GM12872 (cell line): ENCODE data around the gene TNFAIP2.

Source experiments
- TF ChIP-seq, protein P1 (sequence below): IDR thresholded peaks from 3 replicates; pipeline ENCODE4 v1.5.1; 2011; ENCODE audit warnings: low read depth, mild to moderate bottlenecking, low read length, moderate library complexity; ENCODE audit not compliant: insufficient read depth

Gene TNFAIP2

DNA sequence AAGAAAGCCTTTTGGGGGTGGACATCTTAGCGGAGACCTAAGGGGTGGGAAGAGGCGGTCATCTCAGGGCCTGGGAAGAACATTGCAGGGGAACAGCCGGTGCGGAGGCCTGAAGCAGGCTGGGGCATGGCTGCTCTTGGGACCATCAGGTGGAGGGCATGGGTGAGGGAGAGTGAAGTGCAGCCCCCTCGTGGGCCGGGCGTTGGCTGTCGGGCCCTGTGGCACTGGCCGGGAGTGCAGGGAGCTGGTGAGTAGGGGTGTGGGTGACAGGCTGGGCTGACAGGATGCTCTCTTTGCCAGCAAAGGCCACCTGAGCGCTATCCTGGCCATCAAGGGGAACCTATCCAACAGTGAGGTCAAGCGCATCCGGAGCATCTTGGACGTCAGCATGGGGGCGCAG, 11.7 kb downstream of the TNFAIP2 start:
- TF ChIP-seq, protein P1, sequence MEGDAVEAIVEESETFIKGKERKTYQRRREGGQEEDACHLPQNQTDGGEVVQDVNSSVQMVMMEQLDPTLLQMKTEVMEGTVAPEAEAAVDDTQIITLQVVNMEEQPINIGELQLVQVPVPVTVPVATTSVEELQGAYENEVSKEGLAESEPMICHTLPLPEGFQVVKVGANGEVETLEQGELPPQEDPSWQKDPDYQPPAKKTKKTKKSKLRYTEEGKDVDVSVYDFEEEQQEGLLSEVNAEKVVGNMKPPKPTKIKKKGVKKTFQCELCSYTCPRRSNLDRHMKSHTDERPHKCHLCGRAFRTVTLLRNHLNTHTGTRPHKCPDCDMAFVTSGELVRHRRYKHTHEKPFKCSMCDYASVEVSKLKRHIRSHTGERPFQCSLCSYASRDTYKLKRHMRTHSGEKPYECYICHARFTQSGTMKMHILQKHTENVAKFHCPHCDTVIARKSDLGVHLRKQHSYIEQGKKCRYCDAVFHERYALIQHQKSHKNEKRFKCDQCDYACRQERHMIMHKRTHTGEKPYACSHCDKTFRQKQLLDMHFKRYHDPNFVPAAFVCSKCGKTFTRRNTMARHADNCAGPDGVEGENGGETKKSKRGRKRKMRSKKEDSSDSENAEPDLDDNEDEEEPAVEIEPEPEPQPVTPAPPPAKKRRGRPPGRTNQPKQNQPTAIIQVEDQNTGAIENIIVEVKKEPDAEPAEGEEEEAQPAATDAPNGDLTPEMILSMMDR = no peak

DNA sequence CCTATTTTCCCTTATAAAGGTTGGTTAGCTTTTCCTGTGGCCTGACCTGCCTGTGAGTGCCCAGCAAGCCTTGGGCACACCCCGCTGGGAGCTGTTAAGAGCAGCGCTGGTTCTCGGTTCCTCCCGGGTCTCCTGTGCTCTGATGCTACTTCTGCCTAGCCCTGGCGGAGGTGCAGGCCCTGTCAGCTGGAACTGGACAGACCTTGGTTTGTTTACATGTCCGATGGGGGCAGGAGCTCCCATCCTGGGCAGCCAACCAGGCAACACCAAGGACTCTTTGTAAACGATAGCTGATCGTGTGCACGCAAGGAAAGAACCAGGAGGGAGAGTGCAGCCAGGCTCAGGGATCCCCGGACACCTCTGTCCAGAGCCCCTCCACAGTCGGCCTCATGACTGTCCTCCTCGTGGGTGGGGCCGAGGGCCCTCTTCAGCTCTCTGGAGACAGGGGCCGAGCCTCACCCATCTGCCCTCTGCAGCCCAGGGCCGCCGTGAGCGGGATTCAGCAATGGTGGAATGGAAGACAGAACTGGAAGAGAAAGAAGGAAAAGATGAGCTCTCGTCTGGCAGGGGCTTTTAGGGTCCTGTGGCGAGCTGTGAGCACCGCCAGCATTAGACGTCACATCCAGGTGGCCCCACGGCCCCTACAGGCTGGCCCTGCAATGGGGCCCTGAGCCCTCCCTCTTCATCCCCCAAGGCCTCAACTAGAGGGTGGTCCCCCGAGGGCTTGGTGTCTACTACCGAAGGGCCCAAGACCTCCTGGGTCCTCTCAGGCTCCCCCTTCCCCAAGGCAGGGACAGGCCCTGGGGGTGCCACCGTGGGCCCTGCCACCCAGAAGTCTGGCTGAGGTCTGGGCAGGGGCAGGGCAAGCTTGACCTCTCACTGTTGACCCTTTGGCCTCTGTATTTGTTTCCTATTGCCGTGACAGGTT, 12.3 kb downstream of the TNFAIP2 start:
- TF ChIP-seq, protein P1 = no peak

DNA sequence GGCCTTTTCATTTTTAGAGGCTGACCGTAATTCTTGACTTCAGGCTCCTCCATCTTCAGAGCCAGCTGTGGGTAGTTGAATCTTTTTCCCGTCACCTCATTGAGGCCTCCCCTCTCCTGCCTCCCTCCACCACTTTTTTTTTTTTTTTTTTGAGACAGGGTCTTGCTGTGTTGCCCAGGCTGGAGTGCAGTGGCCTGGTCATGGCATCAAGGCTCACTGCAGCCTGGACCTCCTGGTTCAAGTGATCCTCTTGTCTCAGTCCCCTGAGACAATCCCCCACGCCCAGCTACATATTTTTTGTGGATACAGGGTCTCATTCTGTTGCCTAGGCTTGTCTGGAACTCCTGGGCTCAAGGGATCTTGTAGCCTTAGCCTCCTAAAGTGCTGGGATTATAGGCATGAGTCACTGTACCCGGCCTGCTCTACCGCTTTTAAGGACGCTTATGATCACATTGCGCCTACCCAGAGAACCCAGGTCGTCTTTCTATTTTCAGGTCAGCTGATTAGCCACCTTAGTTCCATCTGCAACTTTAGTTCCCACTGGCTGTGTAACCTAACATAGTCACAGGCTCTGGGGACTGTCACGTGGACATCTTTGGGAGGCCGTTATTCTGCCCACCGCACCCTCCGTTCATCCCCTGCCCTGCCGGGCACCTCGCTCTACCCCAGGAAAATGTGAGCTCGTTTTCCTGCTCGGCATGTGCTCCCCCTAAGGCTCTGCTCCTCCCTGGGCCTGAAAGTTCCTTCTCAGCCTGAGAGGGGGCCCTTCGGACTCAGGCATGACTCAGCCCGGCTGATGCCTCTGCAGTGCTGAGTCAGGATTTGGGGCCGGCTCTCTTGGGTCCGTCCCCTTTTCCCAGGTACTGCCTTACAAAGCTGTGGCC, 13.4 kb downstream of the TNFAIP2 start:
- TF ChIP-seq, protein P1 = no peak

DNA sequence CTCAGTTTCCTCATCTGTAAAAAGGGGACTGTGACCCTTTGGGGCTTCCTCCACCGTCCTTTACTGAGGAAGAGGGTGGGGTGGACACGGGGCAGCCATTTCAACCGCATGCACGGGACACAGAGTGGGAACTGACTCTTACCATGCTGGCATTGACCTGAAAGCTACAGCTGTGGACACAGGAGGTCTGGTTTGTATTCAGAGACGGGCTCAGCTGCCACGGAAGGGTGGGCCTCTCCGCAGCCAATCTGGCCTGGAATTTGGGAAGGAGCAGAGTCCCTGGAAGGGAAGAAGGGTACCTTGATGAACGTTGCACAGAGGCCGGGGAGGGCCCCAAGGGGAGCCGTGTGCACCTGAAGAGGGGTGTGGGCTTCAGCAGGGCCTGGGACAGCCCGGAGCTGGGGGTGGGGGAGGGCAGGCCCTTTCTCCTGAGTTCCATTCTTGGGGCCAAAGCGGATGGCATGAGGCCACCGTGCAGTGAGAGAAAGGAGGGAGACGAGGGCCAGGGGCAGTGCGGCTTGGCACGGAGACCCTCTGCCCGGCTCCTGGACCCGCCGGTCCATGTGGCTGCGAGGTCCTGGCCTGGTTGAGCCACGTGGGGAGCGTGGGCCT, 14.5 kb downstream of the TNFAIP2 start:
- TF ChIP-seq, protein P1 = no peak

DNA sequence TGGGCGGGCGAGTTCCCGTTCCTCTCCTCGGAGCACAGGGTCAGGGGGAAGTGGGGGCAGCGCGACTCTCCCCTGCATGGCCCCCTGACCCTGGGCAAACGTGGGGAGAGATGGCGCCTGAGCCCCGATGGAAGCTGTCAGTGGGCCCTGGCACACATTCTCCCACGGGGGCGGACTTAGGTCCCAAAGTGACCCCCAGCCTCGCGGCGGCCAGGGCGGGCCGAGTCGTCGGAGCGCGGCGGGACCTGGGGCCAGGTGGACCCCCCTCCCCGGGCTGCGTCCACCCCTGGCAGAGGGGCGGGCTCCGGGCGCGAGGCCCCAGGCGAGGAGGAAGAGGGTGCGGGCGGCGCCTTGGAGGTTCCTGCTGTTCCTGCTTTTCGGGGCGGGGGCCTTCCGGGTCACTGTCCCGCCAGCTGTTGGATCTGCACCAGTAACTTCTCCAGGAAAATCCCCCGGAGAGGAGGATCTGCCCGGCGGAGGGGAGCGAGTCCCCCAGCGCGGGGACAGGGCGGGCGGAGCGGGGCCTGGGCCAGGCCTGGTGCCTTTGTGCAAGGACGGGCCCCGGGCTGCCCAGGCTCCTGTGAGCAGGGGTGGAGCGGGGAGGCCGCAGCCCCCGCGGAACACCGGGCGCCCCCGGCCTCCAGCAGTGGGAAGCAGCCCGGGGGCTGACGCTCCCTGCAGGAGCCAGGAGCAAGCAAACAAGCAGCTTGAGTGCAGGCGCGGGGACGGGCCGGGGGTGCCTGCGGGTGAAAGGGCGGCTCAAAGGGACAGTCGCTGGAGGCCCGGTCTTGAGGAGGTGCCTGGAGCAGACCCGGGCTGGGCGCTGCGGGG, 15.3 kb downstream of the TNFAIP2 start:
- TF ChIP-seq, protein P1 = no peak

DNA sequence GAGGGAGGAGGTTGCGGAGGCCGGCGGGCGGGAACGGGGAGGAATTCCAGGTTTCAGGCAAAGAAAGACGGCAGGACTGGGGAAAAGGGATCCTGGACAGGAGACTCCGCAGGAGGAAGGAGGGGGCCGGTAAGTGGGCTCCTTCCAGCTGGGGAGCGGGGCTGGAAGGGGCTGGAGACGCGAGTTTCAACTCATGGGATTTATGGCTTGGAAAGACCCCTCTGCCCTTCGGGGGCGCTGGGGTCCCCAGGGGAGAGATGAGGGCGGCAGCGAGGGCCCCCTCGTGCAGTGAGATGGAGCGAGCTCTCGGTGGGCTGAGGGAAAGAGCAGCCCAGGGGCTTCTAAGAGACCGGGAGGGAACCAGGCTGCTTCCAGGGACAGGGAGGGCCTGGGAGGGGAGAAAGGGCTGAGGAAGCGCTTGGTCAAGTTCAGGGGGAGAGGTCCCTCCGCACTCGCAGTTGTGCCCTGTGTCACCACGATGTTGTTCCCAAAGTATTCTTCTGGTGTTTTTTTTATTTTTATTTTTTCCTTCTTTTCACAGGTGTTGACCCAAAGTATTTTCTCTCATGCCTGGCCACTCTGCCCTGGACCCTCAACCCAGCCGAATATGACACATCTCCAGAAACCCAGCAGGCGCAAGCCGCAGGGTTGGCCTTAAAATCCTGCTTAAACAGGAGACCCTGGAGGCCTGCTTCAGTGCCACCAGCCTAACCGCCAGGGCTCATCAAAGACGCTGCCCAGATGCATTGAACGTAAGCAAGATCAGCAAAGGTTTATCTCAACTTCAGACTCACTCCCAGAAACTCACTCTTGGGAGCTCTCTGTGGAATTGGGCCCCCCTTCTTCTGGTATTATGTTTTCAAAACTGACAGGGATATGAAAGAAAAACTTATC, 16.1 kb downstream of the TNFAIP2 start:
- TF ChIP-seq, protein P1 = no peak
